Stimulated activated CD4-positive, alpha-beta T cell treated with anti-CD3 and anti-CD28 coated beads, Interleukin-1b, Interleukin-23, amount 100 ng/mL, for 24 hours (primary cell): ENCODE results near the gene GPR155.
"Not testable (repeated sequence)": the region's sequence is repeated elsewhere in the genome, so short reads cannot be mapped to it uniquely, and the experiment has no call there.

Experiments
- DNase-seq, 4 experiments: peaks; one replicate each; pipeline ENCODE4 v3.0.0-alpha.2; 2020; ENCODE audit warnings: low read depth in 4 of 4, low spot score in 1 of 4

Gene GPR155

GRCh38 chr2:174439950-174440349 is 46.9 kb downstream of the GPR155 start:
- no peak for DNase-seq

- DNase-seq: no peak
Observed at GRCh38 chr2:174439323-174439722, 47.5 kb downstream of the GPR155 start.

GRCh38 chr2:174438146-174438886 is 48.5 kb downstream of the GPR155 start:
- no peak for DNase-seq

- no peak for DNase-seq
Observed at GRCh38 chr2:174436351-174436750, 50.5 kb downstream of the GPR155 start.

DNA sequence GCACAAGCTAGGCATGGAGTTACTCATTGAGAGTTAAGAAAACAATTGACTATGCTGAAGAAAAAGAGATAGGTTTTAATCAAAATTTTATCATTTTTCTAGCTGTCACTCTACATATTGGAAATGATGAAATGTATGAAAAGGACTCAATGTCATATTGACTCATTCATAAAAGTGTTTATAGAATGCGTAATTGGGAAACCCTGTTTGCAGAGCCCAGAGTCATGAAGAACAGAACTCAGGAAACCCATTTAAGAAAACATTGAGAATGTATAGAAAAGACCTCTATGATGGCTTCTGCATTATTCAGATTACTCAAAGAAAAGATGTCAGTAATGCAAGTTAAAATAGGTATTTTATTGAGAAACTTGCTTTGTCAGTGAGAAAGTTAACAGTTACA is 54.9 kb downstream of the GPR155 start:
- no peak for DNase-seq

- no peak for DNase-seq
Observed at GRCh38 chr2:174430066-174430465, 56.8 kb downstream of the GPR155 start.

DNA sequence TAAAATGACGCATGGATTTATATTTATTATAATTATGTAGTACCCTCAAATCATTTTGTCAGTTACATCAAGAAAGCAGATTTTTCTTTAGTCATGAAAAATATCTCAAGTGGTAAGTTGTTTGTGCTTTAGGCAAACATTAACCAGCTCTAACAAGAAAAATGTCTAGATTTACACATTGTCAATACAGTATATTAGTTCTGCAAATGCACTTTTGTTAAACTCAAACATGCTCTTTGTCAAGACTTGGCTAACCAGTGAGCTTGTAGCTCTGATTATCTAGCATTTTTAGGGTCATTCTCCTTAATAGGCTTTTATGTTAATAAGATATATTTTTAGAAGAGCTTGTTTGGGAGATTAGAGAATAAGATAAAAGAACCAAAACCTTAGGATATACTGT is 58.6 kb downstream of the GPR155 start:
- no peak for DNase-seq

- no peak for DNase-seq
Observed at GRCh38 chr2:174412256-174412655, 74.6 kb downstream of the GPR155 start.

DNA sequence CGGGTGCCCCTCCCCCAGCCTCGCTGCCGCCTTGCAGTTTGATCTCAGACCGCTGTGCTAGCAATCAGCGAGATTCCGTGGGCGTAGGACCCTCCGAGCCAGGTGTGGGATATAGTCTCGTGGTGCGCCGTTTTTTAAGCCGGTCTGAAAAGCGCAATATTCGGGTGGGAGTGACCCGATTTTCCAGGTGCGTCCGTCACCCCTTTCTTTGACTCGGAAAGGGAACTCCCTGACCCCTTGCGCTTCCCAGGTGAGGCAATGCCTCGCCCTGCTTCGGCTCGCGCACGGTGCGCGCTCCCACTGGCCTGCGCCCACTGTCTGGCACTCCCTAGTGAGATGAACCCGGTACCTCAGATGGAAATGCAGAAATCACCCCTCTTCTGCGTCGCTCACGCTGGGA is 76.8 kb downstream of the GPR155 start:
- DNase-seq: not testable (repeated sequence)

DNA sequence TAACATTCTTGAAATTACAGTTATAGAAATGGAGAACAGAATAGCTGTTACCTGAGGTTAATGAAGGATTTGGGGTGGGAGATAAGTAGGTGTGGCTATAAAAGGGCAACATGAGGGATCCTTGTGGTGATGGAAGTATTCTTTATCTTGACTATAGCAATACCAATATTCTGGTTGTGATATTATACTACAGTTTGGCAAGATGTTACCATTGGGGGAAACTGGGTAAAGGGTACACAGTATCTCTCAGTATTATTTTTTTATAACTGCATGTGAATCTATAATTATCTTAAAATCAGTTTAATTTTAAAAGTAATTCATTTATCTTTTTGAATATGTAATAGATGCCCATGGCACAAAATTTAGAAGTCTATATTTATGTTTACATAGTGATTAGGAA is 83.2 kb downstream of the GPR155 start:
- DNase-seq: no peak

GRCh38 chr2:174400853-174401252 is 86.0 kb downstream of the GPR155 start:
- no peak for DNase-seq

GRCh38 chr2:174399171-174399570 is 87.7 kb downstream of the GPR155 start:
- DNase-seq: no peak

- no peak for DNase-seq
Observed at GRCh38 chr2:174397773-174398172, 89.1 kb downstream of the GPR155 start.

GRCh38 chr2:174395969-174396630 is 90.7 kb downstream of the GPR155 start:
- DNase-seq: no peak

GRCh38 chr2:174395284-174395968 is 91.4 kb downstream of the GPR155 start, which contains the start of gene SCRN3:
TSS of gene SCRN3 (plus strand) at chr2:174395730. CDS start at chr2:174398284, 2,554 bp downstream.
- peak; percentile 45 to 63 (median 57) for DNase-seq

- no peak for DNase-seq
Observed at GRCh38 chr2:174392706-174393105, 94.1 kb downstream of the GPR155 start.

DNA sequence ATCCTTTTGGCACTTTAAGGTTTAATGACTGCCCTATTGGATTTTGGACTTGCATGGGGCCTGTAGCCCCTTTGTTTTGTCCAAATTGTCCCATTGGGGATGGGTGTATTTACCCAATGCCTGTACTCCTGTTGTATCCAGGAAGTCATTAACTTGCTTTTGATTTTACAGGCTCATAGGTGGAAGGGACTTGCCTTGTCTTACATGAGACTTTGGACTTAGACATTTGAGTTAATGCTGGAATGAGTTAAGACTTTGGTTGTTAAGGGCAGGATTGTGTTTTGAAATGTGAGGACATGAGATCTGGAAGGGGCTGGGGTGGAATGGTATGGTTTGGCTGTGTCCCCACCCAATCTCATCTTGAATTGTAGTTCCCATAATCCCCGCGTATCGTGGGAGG is 96.5 kb downstream of the GPR155 start:
- not testable (repeated sequence) for DNase-seq

DNA sequence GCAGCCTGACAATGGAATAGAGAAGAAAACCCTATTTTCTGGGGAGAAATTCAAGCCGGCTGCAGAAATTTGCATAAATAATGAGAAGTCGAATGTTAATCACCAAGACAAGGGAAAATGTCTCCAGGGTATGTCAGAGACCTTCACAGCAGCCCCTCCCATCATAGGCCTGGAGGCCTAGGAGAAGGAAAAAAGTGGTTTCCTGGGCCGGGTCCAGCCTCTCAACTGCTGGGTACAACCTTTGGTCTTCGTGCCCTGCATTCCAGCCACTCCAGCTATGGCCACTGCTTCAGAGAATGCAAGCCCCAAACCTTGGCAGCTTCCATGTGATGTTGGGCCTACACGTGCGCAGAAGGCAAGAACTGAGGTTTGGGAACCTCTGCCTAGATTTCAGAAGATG is 97.3 kb downstream of the GPR155 start:
- DNase-seq: no peak

DNA sequence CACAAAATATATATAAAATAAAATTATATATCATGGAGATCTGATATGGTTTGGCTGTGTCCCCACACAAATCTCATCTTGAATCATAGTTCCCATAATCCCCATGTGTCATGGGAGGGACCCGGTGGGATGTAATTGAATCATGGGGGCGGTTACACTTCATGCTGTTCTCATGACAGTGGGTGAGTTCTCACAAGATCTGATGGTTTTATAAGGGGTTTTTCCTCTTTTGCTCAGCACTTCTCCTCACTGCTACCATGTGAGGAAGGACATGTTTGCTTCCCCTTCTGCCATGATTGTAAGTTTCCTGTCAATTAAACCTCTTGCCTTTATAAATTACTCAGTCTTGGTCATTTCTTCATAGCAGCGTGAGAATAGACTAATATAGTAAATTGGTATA is 98.1 kb downstream of the GPR155 start:
- DNase-seq: not testable (repeated sequence)

DNA sequence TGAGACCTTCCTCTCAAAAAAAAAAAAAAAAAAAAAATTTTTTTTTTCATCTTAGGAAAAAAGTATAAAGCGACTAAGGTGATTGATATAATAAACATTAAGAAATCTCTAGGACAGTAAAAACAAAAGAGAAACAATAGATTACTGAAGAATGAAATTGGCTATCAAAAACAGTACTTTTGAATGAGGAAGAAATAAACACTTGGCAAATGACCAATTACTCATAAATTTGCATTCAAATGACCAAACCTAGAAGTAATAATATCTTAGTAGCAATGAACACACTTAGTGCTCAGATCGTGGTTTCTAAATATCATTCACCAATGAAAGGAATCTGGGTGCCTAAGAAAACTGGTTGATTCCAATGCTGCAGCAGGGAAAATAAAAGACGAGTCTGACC is 101.6 kb downstream of the GPR155 start:
- no peak for DNase-seq

GRCh38 chr2:174383796-174384195 is 103.0 kb downstream of the GPR155 start:
- DNase-seq: no peak
